ENCODE results near the gene CHEK2.

The CHEK2 gene

GRCh38 chr22:28737701-28738100 is 3.9 kb downstream of the CHEK2 start:
- no peak for TF ChIP-seq CTCF (IDR thresholded peaks at IDR 0.05; ENCODE audit: low read depth, low read length)
- no peak for DNase-seq (ENCODE audit: extremely low read depth, low read depth)

- no peak for DNase-seq (ENCODE audit: extremely low read depth, low read depth)
- TF ChIP-seq CTCF (IDR thresholded peaks at IDR 0.05; ENCODE audit: low read depth, low read length), result no peak
Measured at GRCh38 chr22:28736301-28737155, 5.1 kb downstream of the CHEK2 start.

GRCh38 chr22:28734393-28734792 is 7.2 kb downstream of the CHEK2 start:
- no peak for DNase-seq (ENCODE audit: extremely low read depth, low read depth)
- no peak for TF ChIP-seq CTCF (IDR thresholded peaks at IDR 0.05; ENCODE audit: low read depth, low read length)

- DNase-seq (ENCODE audit: extremely low read depth, low read depth), result no peak
- TF ChIP-seq CTCF (IDR thresholded peaks at IDR 0.05; ENCODE audit: low read depth, low read length), result no peak
Measured at GRCh38 chr22:28730179-28730578, 11.4 kb downstream of the CHEK2 start.

- DNase-seq (ENCODE audit: extremely low read depth, low read depth), result no peak
- no peak for TF ChIP-seq CTCF (IDR thresholded peaks at IDR 0.05; ENCODE audit: low read depth, low read length)
Measured at GRCh38 chr22:28728621-28729313, 12.9 kb downstream of the CHEK2 start.

- no peak for DNase-seq (ENCODE audit: extremely low read depth, low read depth)
- TF ChIP-seq CTCF (IDR thresholded peaks at IDR 0.05; ENCODE audit: low read depth, low read length), result no peak
Measured at GRCh38 chr22:28728002-28728401, 13.6 kb downstream of the CHEK2 start.

GRCh38 chr22:28718044-28718443 is 23.6 kb downstream of the CHEK2 start:
- TF ChIP-seq CTCF (IDR thresholded peaks at IDR 0.05; ENCODE audit: low read depth, low read length), result no peak
- DNase-seq (ENCODE audit: extremely low read depth, low read depth), result no peak
